K562 (cell line): ENCODE results near the gene SIRT2. TPM values are rescaled to one million over a fixed set of nuclear protein-coding genes. Genes with fewer than 3 reads are reported as not detected.

Experiments used
- PHF8 ChIP-seq: fragments of 200-600 bp; sonication (generic); IDR thresholded peaks from 2 replicates; pipeline ENCODE4 v1.6.1; 2012; ENCODE audit warnings: mixed run types, mild to moderate bottlenecking, inconsistent platforms, low read length, moderate library complexity, borderline replicate concordance
- TCF7L2 ChIP-seq: fragments of 150-350 bp; IDR thresholded peaks from 2 replicates; pipeline ENCODE4 v1.6.1; 2016; ENCODE audit warnings: low read depth, mild to moderate bottlenecking, low read length, moderate library complexity
- THRA ChIP-seq: fragments of 450-650 bp; IDR thresholded peaks from 2 replicates; pipeline ENCODE4 v1.6.1; 2017; ENCODE audit warnings: mild to moderate bottlenecking, moderate library complexity
- ZEB2 ChIP-seq: fragments of 450-650 bp; IDR thresholded peaks from 2 replicates; pipeline ENCODE4 v1.6.1; 2016
- ZNF75A ChIP-seq: fragments of 450-650 bp; formaldehyde crosslinking; IDR thresholded peaks from 2 replicates; pipeline ENCODE4 v1.4.0; 2020; ENCODE audit warnings: mild to moderate bottlenecking
- polyA plus RNA-seq, 8 experiments: library from polyadenylated mRNA; depleted of rRNA in 4 of 8; stranded (reverse) in 5 of 8; unstranded in 3 of 8; fragments of >200 nt; fragmentation: Nextera tagmentation in 2 of 8; fragmentation: Illumina TruSeq in 1 of 8; extraction: Ambion mirVana in 2 of 8; extraction: Trizol in 1 of 8; gene quantifications; 2 replicates each; pipeline versions ENCODE4 v1.2.1 to v1.2.3, GENCODE V29; 2011 to 2014; ENCODE audit warnings: inconsistent platforms in 1 of 8, missing spikeins in 1 of 8
- total RNA-seq, 7 experiments: library from RNA; depleted of rRNA in 6 of 7; stranded (reverse); fragments of >200 nt in 6 of 7; fragmentation: Illumina TruSeq in 2 of 7; extraction: Trizol in 2 of 7; gene quantifications; 2 replicates each; pipeline versions ENCODE4 v1.2.1 to v1.2.3, GENCODE V29; 2011 to 2021; ENCODE audit warnings: low replicate concordance in 1 of 7
- TF ChIP-seq, protein P1 (sequence below): fragments of 200-800 bp; sonication (Bioruptor generic); IDR thresholded peaks from 2 replicates; pipeline ENCODE4 v1.6.1; 2016; ENCODE audit warnings: missing genetic modification characterization, missing compliant biosample characterization
- TF ChIP-seq, protein P2 (sequence below): sonication (generic); formaldehyde crosslinking; IDR thresholded peaks from 2 replicates; pipeline ENCODE4 v1.8.0; 2022; ENCODE audit warnings: mild to moderate bottlenecking, missing genetic modification reagents

SIRT2 gene
- total and polyA plus RNA-seq, 9 of the 15 experiments (the other 6 are each of a cell fraction or from before 2014, with no cell fraction given), result 2.3 to 35.2 (median 22.9) TPM

- TF ChIP-seq, protein P1, sequence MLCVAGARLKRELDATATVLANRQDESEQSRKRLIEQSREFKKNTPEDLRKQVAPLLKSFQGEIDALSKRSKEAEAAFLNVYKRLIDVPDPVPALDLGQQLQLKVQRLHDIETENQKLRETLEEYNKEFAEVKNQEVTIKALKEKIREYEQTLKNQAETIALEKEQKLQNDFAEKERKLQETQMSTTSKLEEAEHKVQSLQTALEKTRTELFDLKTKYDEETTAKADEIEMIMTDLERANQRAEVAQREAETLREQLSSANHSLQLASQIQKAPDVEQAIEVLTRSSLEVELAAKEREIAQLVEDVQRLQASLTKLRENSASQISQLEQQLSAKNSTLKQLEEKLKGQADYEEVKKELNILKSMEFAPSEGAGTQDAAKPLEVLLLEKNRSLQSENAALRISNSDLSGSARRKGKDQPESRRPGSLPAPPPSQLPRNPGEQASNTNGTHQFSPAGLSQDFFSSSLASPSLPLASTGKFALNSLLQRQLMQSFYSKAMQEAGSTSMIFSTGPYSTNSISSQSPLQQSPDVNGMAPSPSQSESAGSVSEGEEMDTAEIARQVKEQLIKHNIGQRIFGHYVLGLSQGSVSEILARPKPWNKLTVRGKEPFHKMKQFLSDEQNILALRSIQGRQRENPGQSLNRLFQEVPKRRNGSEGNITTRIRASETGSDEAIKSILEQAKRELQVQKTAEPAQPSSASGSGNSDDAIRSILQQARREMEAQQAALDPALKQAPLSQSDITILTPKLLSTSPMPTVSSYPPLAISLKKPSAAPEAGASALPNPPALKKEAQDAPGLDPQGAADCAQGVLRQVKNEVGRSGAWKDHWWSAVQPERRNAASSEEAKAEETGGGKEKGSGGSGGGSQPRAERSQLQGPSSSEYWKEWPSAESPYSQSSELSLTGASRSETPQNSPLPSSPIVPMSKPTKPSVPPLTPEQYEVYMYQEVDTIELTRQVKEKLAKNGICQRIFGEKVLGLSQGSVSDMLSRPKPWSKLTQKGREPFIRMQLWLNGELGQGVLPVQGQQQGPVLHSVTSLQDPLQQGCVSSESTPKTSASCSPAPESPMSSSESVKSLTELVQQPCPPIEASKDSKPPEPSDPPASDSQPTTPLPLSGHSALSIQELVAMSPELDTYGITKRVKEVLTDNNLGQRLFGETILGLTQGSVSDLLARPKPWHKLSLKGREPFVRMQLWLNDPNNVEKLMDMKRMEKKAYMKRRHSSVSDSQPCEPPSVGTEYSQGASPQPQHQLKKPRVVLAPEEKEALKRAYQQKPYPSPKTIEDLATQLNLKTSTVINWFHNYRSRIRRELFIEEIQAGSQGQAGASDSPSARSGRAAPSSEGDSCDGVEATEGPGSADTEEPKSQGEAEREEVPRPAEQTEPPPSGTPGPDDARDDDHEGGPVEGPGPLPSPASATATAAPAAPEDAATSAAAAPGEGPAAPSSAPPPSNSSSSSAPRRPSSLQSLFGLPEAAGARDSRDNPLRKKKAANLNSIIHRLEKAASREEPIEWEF (CRISPR knock-in tag), result no peak
- TF ChIP-seq THRA (no peak), ZNF75A (CRISPR knock-in tag) (no peak), TCF7L2 (no peak), ZEB2 (no peak), PHF8 (peak; percentile 47; the same call in 1 of the 2 replicates)
- TF ChIP-seq, protein P2, sequence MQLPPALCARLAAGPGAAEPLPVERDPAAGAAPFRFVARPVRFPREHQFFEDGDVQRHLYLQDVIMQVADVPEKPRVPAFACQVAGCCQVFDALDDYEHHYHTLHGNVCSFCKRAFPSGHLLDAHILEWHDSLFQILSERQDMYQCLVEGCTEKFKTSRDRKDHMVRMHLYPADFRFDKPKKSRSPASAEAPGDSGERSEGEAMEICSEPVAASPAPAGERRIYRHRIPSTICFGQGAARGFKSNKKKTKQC, result no peak
Measured at GRCh38 chr19:38852231-38853044, 47.0 kb downstream of the SIRT2 start (continued).
